ENCODE measurements around the gene OR5A1. TPM values are rescaled to one million over a fixed set of nuclear protein-coding genes. Genes with fewer than 3 reads are reported as not detected.

OR5A1 gene
- total RNA-seq, 2 donors from 2014 or later = not detected

DNA sequence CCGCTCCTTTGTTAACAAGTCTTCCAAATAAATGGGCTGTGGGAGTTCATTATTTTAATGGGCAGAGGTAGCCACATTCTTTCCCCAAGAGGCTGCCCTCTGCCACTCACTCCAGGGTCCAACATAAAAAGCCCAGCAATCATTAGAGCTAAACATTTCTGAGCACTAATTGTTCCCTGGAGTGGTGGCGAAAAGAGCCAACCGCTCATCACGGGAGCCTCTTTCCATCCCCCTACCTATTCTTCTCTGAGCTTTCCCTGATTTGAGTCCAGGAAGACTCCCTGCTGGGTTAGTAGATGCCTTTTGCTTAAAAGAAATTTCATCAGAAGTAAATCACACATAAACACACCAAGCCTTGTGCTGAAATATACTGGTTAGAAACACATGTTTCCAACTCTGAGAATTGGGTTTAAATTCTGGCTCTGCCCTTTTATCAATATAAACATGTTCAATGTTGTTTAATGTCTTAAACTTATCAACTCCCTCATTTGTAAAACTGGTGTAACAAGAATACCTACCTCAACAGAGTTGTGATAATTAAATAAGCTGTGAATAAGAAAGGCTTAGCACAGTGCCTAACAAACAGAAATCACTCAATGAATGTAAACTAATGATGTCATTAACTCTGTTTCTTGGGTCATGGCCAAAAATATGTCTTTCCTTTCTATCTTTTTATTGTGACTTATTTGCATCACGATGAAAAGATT lies 9.8 kb upstream of the OR5A1 start, which contains the start of gene OR5A2:
Gene OR5A2 (minus strand): TSS at position 53 of the 707 bp plus-strand sequence. CDS start 3,460 bp downstream, outside the sequence.
- peak; percentile 74 for DNase-seq
- WGBS, 2 experiments (ENCODE audit: insufficient coverage in 1 of 2, insufficient read length in 1 of 2) = 22 to 41% methylated on average over 4 to 5 of the region's 5 CpGs
- peak within 1 kb of the TSS; percentile 83 for H3K27ac Mint-ChIP-seq

GRCh38 chr11:59427068-59427382 lies 9.2 kb upstream of the OR5A1 start:
- Mint-ChIP-seq H3K27me3 (ENCODE audit: insufficient read depth) (peaks cover 3% of the 10 kb centered on the region), H3K27ac (peak overlapping the region; percentile 83), H3K9me3 (no peaks in the 10 kb centered on the region), H3K4me1 (peaks cover 39% of the 10 kb centered on the region), H3K36me3 (ENCODE audit: low read depth) (no peaks in the 10 kb centered on the region), H3K4me3 (no peak overlapping the region)
- no peaks in the 10 kb centered on the region for H3K27me3 ChIP-seq (ENCODE audit: control insufficient read depth, insufficient read depth, low read length, poor library complexity, severe bottlenecking)
- no peak for TF ChIP-seq CTCF (conservative IDR thresholded peaks at IDR 0.05)
- H3K9ac ChIP-seq (ENCODE audit: extremely low read depth, low read length, poor library complexity, severe bottlenecking) = no peak overlapping the region
- no peak for DNase-seq
- H3K4me1 ChIP-seq (ENCODE audit: control insufficient read depth, insufficient read depth, low read length) = peaks cover 8% of the 10 kb centered on the region
- H3K4me3 ChIP-seq (ENCODE audit: low read length) = peak overlapping the region; percentile 13
- no peaks in the 10 kb centered on the region for H3K36me3 ChIP-seq (ENCODE audit: control insufficient read depth, insufficient read depth, low read length)
- H3K27ac ChIP-seq (ENCODE audit: low read depth, low read length) = no peak overlapping the region
- H3K9me3 ChIP-seq (ENCODE audit: control insufficient read depth, low read length) = no peaks in the 10 kb centered on the region

More for the DNA sequence above, 9.8 kb upstream of the OR5A1 start, which contains the start of gene OR5A2:
- Mint-ChIP-seq H3K36me3 (ENCODE audit: low read depth) (no peaks in the 10 kb centered on the region), H3K4me1 (peaks cover 39% of the 10 kb centered on the region), H3K9me3 (no peaks in the 10 kb centered on the region), H3K27me3 (ENCODE audit: insufficient read depth) (no peaks in the 10 kb centered on the region), H3K4me3 (peak within 1 kb of the TSS; percentile 10)
- Histone ChIP-seq H3K4me3 (ENCODE audit: low read length) (peak within 1 kb of the TSS; percentile 13), H3K9ac (ENCODE audit: extremely low read depth, low read length, poor library complexity, severe bottlenecking) (no peak within 1 kb of the TSS), H3K9me3 (ENCODE audit: control insufficient read depth, low read length) (no peaks in the 10 kb centered on the region), H3K27me3 (ENCODE audit: control insufficient read depth, insufficient read depth, low read length, poor library complexity, severe bottlenecking) (no peaks in the 10 kb centered on the region), H3K4me1 (ENCODE audit: control insufficient read depth, insufficient read depth, low read length) (peaks cover 8% of the 10 kb centered on the region), H3K27ac (ENCODE audit: low read depth, low read length) (peak within 1 kb of the TSS; percentile 62), H3K36me3 (ENCODE audit: control insufficient read depth, insufficient read depth, low read length) (no peaks in the 10 kb centered on the region)
- no peak for TF ChIP-seq CTCF (conservative IDR thresholded peaks at IDR 0.05)

DNA sequence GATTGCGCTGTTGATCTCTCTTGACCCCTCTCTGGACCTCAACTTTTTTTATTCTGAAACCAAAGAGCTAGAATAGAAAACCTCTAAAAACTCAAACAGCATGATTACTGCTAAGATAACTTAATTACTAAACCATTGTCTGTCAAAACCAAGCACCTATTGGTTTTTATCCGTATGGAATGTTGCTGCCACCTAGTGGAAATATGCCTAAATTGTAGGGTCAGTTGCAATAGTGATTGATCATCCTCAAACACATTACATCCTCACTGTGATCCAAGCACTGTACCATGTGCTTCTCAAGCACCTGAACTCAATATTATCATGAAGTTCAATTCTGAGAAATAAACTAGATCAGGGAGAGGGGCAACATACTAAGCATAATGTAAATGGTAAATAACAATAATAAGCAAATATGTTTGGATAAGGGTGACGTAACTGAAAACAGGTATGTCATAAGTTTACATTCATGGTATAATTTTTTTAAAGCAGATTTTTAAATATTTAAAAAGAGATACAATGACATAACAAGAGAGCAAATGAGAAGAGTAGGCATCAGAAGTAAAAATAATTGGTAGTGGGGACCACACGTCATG lies 6.2 kb upstream of the OR5A1 start:
- no peaks in the 10 kb centered on the region for H3K36me3 Mint-ChIP-seq (ENCODE audit: low read depth)
- peak; percentile 89 for TF ChIP-seq CTCF (conservative IDR thresholded peaks at IDR 0.05)
- no peaks in the 10 kb centered on the region for H3K27me3 ChIP-seq (ENCODE audit: control insufficient read depth, insufficient read depth, low read length, poor library complexity, severe bottlenecking)
- peaks cover 8% of the 10 kb centered on the region for H3K4me1 ChIP-seq (ENCODE audit: control insufficient read depth, insufficient read depth, low read length)
- no peaks in the 10 kb centered on the region for H3K36me3 ChIP-seq (ENCODE audit: control insufficient read depth, insufficient read depth, low read length)
- no peaks in the 10 kb centered on the region for H3K9me3 ChIP-seq (ENCODE audit: control insufficient read depth, low read length)
- no peak overlapping the region for H3K9ac ChIP-seq (ENCODE audit: extremely low read depth, low read length, poor library complexity, severe bottlenecking)
- WGBS, 2 experiments (ENCODE audit: insufficient coverage in 1 of 2, insufficient read length in 1 of 2) = 69 to 83% methylated on average over 1 to 4 of the region's 4 CpGs
- no peaks in the 10 kb centered on the region for H3K9me3 Mint-ChIP-seq
- no peak overlapping the region for H3K27ac ChIP-seq (ENCODE audit: low read depth, low read length)
- H3K4me3 Mint-ChIP-seq = no peak overlapping the region
- peaks cover 3% of the 10 kb centered on the region for H3K27me3 Mint-ChIP-seq (ENCODE audit: insufficient read depth)
- peak; percentile 71 for DNase-seq
- H3K4me3 ChIP-seq (ENCODE audit: low read length) = no peak overlapping the region
- no peak overlapping the region for H3K27ac Mint-ChIP-seq
- H3K4me1 Mint-ChIP-seq = peaks cover 34% of the 10 kb centered on the region
